ENCODE results near the gene RBM17. TPM values are rescaled to one million over a fixed set of nuclear protein-coding genes. Genes with fewer than 3 reads are reported as not detected.

Gene RBM17
- total RNA-seq, 1 experiment from 2014 or later: 124 TPM

- Histone ChIP-seq H3K18ac (ENCODE audit: insufficient read length, low read depth, low read length) (no peak overlapping the region), H3K23me2 (ENCODE audit: insufficient read length, low read depth, low read length, poor library complexity, severe bottlenecking) (no peaks in the 10 kb centered on the region), H3K4me2 (ENCODE audit: insufficient read depth, insufficient read length, low read length) (no peak overlapping the region), H3K23ac (ENCODE audit: insufficient read length, low read depth, low read length) (no peak overlapping the region), H2BK5ac (ENCODE audit: insufficient read length, low read length) (no peak overlapping the region), H2AK5ac (ENCODE audit: insufficient read length, low read length) (no peak overlapping the region), H3K79me1 (ENCODE audit: insufficient read depth, low read depth, low read length, poor library complexity, severe bottlenecking) (no peaks in the 10 kb centered on the region), H4K5ac (ENCODE audit: insufficient read length, low read depth, low read length) (no peak overlapping the region), H3K9me3 (ENCODE audit: control insufficient read depth, low read depth, low read length) (no peaks in the 10 kb centered on the region), H2AFZ (ENCODE audit: low read length) (no peak overlapping the region), H3K56ac (ENCODE audit: insufficient read length, low read depth, low read length) (no peak overlapping the region), H3K79me2 (ENCODE audit: insufficient read depth, low read length) (no peaks in the 10 kb centered on the region), H2BK12ac (ENCODE audit: insufficient read length, low read depth, low read length) (no peak overlapping the region), H3K27ac (ENCODE audit: insufficient read length, low read depth, low read length) (no peak overlapping the region), H3K27me3 (ENCODE audit: insufficient read depth, low read length) (no peaks in the 10 kb centered on the region; the same call in none of the 2 replicates), H3K4me1 (ENCODE audit: insufficient read depth, low read length) (no peaks in the 10 kb centered on the region), H3T11ph (ENCODE audit: low read length) (no peak overlapping the region), H3K14ac (ENCODE audit: insufficient read depth, low read length) (no peak overlapping the region), H2BK15ac (ENCODE audit: low read depth, low read length) (no peak overlapping the region), H4K91ac (ENCODE audit: insufficient read length, low read depth, low read length) (no peak overlapping the region), H3K4ac (ENCODE audit: low read depth, low read length) (no peak overlapping the region), H4K8ac (replicated peaks; ENCODE audit: insufficient read length, low read depth, low read length) (no peak overlapping the region), H4K20me1 (ENCODE audit: control insufficient read depth, insufficient read depth, insufficient read length) (no peaks in the 10 kb centered on the region), H2BK120ac (ENCODE audit: low read depth, low read length, poor library complexity, severe bottlenecking) (no peak overlapping the region), H3K9ac (ENCODE audit: extremely low read depth, insufficient read length, low read length) (no peak overlapping the region), H2BK20ac (ENCODE audit: low read depth, low read length, poor library complexity, severe bottlenecking) (no peak overlapping the region)
- Mint-ChIP-seq H3K9me3 (no peaks in the 10 kb centered on the region), H3K4me3 (no peak overlapping the region), H3K4me1 (peaks cover 3% of the 10 kb centered on the region in 2 experiments), H3K36me3 (ENCODE audit: insufficient read depth in 1 of 3, low read depth in 3 of 3) (no peaks in the 10 kb centered on the region), H3K27ac (no peak overlapping the region), H3K27me3 (ENCODE audit: low read depth) (peaks cover 24% of the 10 kb centered on the region)
- WGBS (ENCODE audit: extremely low coverage, insufficient read length, low lambda C conversion rate): no CpG with 5 or more reads among the region's 13 CpGs
- no peak for TF ChIP-seq CTCF (conservative IDR thresholded peaks at IDR 0.05)
- no peak for DNase-seq
Measured at GRCh38 chr10:6072215-6072934, 16.5 kb upstream of the RBM17 start.
